HG03432 (cell line): Measurements from ENCODE around the gene DPY30.
"Not testable (repeated sequence)": the region's sequence is repeated elsewhere in the genome, so short reads cannot be mapped to it uniquely, and the experiment has no call there.

Experiments used
- ATAC-seq: cut with Tn5 transposase; IDR thresholded peaks from one replicate; pipeline ENCODE4 v1.9.1; 2021; ENCODE audit warnings: mild to moderate bottlenecking, moderate library complexity; ENCODE audit not compliant: unreplicated experiment

DPY30 gene

GRCh38 chr2:32039447-32040219 lies at the start of gene DPY30:
Gene DPY30, minus strand, starts transcription at chr2:32039805. Its CDS starts 349 bp downstream, at chr2:32039456.
- peak; percentile 94 for ATAC-seq

GRCh38 chr2:32074134-32074506 lies 34.5 kb upstream of the DPY30 start:
- no peak for ATAC-seq

- ATAC-seq, result no peak
Measured at GRCh38 chr2:32067549-32067948, 27.9 kb upstream of the DPY30 start.

- no peak for ATAC-seq
Measured at GRCh38 chr2:32064713-32065112, 25.1 kb upstream of the DPY30 start.

- ATAC-seq, result no peak
Measured at GRCh38 chr2:32064021-32064601, 24.5 kb upstream of the DPY30 start.

- peak; percentile 97 for ATAC-seq
Measured at GRCh38 chr2:32063310-32064020, 23.9 kb upstream of the DPY30 start, which contains the start of gene SPAST. Gene SPAST, plus strand, starts transcription at chr2:32063556. Its CDS starts 276 bp downstream, at chr2:32063832.

GRCh38 chr2:32061973-32062861 lies 22.6 kb upstream of the DPY30 start:
- no peak for ATAC-seq

GRCh38 chr2:32061430-32061829 lies 21.8 kb upstream of the DPY30 start:
- no peak for ATAC-seq

- no peak for ATAC-seq
Measured at GRCh38 chr2:32060266-32060665, 20.7 kb upstream of the DPY30 start.

- no peak for ATAC-seq
Measured at GRCh38 chr2:32058130-32058529, 18.5 kb upstream of the DPY30 start.

GRCh38 chr2:32054583-32054982 lies 15.0 kb upstream of the DPY30 start:
- not testable (repeated sequence) for ATAC-seq

- no peak for ATAC-seq
Measured at GRCh38 chr2:32051836-32052439, 12.3 kb upstream of the DPY30 start.

- no peak for ATAC-seq
Measured at GRCh38 chr2:32043561-32043960, 4.0 kb upstream of the DPY30 start.

- ATAC-seq, result not testable (repeated sequence)
Measured at GRCh38 chr2:32034198-32034887, 5.3 kb downstream of the DPY30 start.

- ATAC-seq, result not testable (repeated sequence)
Measured at GRCh38 chr2:32018789-32019482, 20.7 kb downstream of the DPY30 start.

GRCh38 chr2:32012872-32013271 lies 26.7 kb downstream of the DPY30 start:
- no peak for ATAC-seq

GRCh38 chr2:32011485-32011960 lies 28.1 kb downstream of the DPY30 start:
- no peak for ATAC-seq

GRCh38 chr2:32010670-32011484 lies 28.7 kb downstream of the DPY30 start, which contains the start of gene MEMO1:
Gene MEMO1, minus strand, starts transcription at chr2:32011008. Its CDS starts 761 bp downstream, at chr2:32010247.
- ATAC-seq, result peak; percentile 64
